Panc1 (cell line): ENCODE data around the gene SPRED2. TPM values are rescaled to one million over a fixed set of nuclear protein-coding genes. Genes with fewer than 3 reads are reported as not detected.
A peak's percentile ranks its signal among the peaks of the same experiment; 100 is the strongest.

ENCODE experiments used
- ATAC-seq: fragments of 200-7000 bp; cut with Tn5 transposase; 2 replicates; pipeline ENCODE4 v1.9.1; 2020; ENCODE audit warnings: mild to moderate bottlenecking, moderate library complexity
- BruUV-seq: library from RNA; stranded (reverse); fragments of 400-500 nt; replicated peaks from 2 replicates; lab custom pipeline; 2021; lab: Mats Ljungman, UMichigan
- CTCF ChIA-PET: fragments of 300-600 bp; sonication (Branson Sonifier 250); formaldehyde crosslinking; loops from one replicate; lab custom pipeline; 2022; ENCODE audit warnings: antibody characterized with exemption; lab: Charles Lee
- POLR2A ChIA-PET: fragments of 300-600 bp; sonication (Branson Sonifier 250); formaldehyde crosslinking; loops from one replicate; lab custom pipeline; 2022; ENCODE audit warnings: antibody characterized with exemption; lab: Charles Lee
- DNase-seq: peaks from one replicate; pipeline ENCODE4 v3.0.0-alpha.2; 2010; ENCODE audit warnings: low read depth, low spot score
- H3K27ac ChIP-seq: 2 replicates; pipeline ENCODE4 v1.5.1; 2011; ENCODE audit warnings: mild to moderate bottlenecking, low read length, inconsistent platforms
- H3K27me3 ChIP-seq: fragments of 200-500 bp; sonication (Bioruptor generic); 2 replicates; pipeline ENCODE4 v1.6.0; 2014; ENCODE audit warnings: low read length, inconsistent platforms; ENCODE audit not compliant: control insufficient read depth, insufficient read depth
- H3K36me3 ChIP-seq: fragments of 200-500 bp; sonication (Bioruptor generic); 2 replicates; pipeline ENCODE4 v1.5.1; 2014; ENCODE audit warnings: inconsistent platforms, mild to moderate bottlenecking, low read length, moderate library complexity; ENCODE audit not compliant: control insufficient read depth, insufficient read depth
- H3K4me1 ChIP-seq: 2 replicates; pipeline ENCODE4 v1.5.1; 2011; ENCODE audit warnings: inconsistent platforms, mild to moderate bottlenecking, low read length, moderate library complexity; ENCODE audit not compliant: control insufficient read depth, insufficient read depth
- H3K4me3 ChIP-seq, 2 experiments: 2 replicates each; pipeline ENCODE4 v1.5.1; 2011 to 2012; ENCODE audit warnings: low read depth in 2 of 2, low read length in 2 of 2, mild to moderate bottlenecking in 2 of 2, inconsistent platforms in 1 of 2, moderate library complexity in 1 of 2
- H3K9me3 ChIP-seq: fragments of 200-500 bp; sonication (Bioruptor generic); 2 replicates; pipeline ENCODE4 v1.5.1; 2014; ENCODE audit warnings: low read depth, mild to moderate bottlenecking, inconsistent platforms, low read length, moderate library complexity; ENCODE audit not compliant: control insufficient read depth, insufficient read depth
- POLR2AphosphoS5 ChIP-seq: IDR thresholded peaks from 2 replicates; pipeline ENCODE4 v1.6.1; 2012; ENCODE audit warnings: mild to moderate bottlenecking, low read depth, low read length, moderate library complexity
- SIN3A ChIP-seq: IDR thresholded peaks from 2 replicates; pipeline ENCODE4 v1.6.1; 2012; ENCODE audit warnings: low read depth, mild to moderate bottlenecking, low read length, moderate library complexity, borderline replicate concordance; ENCODE audit not compliant: insufficient read depth
- TCF7L2 ChIP-seq: IDR thresholded peaks from 2 replicates; pipeline ENCODE4 v1.6.1; 2011; ENCODE audit warnings: mild to moderate bottlenecking, low read depth, low read length, inconsistent platforms
- in situ Hi-C: cut with HindIII; loops from 2 replicates; pipeline ENCODE4 v1.10.0; 2016; ENCODE audit warnings: low sequenced_read_pairs, low pct_unique_long_range_greater_than_20kb
- intact Hi-C: fragments of 100-400 bp; cut with micrococcal nuclease; formaldehyde crosslinking; loops from one replicate; pipeline ENCODE4 v1.10.0; 2022; ENCODE audit not compliant: unreplicated experiment
- total RNA-seq: library from RNA; stranded (reverse); gene quantifications from one replicate; pipeline ENCODE4 v1.2.1, GENCODE V29; 2021; ENCODE audit not compliant: unreplicated experiment
- TF ChIP-seq, protein P1 (sequence below): fragments of 450-650 bp; IDR thresholded peaks from 2 replicates; pipeline ENCODE4 v1.5.1; 2017; ENCODE audit warnings: mild to moderate bottlenecking
- TF ChIP-seq, protein P2 (sequence below), 2 experiments: IDR thresholded peaks; 2 replicates each; pipeline ENCODE4 v1.6.1; 2011 to 2012; ENCODE audit warnings: low read depth in 2 of 2, control low read depth in 1 of 2, low read length in 1 of 2, mild to moderate bottlenecking in 1 of 2, moderate library complexity in 1 of 2; ENCODE audit not compliant: insufficient read depth in 1 of 2

The SPRED2 gene
- total RNA-seq, 1 experiment from 2014 or later = 60.1 TPM

DNA sequence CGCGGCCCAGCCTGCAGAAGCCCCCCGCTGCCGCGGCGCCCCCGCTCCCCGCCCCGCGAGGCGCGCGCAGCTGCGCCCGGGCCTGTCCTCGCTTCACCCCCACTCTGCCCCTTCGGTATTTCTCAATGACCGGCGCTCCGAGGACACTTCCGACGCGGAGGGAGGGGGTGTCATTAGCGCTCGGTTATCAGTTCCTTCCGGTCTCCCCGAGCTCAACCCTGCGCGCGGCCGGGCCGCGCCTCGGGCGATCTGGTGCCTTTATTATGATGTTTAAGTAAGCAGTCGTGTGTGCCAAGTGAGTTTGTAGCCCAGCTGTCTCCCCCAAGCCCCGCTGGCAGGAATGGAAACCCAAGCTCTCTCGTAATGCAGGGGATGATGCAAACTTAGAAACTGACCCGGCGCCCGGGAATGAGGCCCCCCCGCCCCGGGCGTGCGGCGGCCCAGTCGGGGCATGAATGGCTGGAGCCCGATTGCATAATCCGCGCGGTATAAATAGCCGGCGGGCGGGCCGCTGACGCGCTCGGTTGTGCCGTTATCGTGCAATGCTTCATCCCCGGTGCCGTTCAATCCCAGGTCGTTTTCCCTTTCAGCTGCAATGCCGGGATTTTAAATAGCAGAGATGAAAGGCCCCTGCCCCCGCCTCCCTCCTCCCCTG lies 3.9 kb upstream of the SPRED2 start:
- intact Hi-C loops = loop anchor here (5.0 kb wide), 1 partner anchor 116 kb away; no protein-coding TSS in a partner anchor
- H3K36me3 ChIP-seq = peaks cover 2% of the 10 kb centered on the region; the same call in 1 of the 2 replicates
- in situ Hi-C loops = no loop called here
- peak; percentile 67 for DNase-seq
- H3K4me1 ChIP-seq = peaks cover 25% of the 10 kb centered on the region
- no peaks in the 10 kb centered on the region for H3K27me3 ChIP-seq
- peak overlapping the region; percentile 90 for H3K27ac ChIP-seq
- CTCF ChIA-PET = no interaction called here
- H3K4me3 ChIP-seq = peak overlapping the region; percentile 74 to 93
- no TSS peak for BruUV-seq
- POLR2A ChIA-PET = interaction anchor here (0.6 kb wide), 1 partner anchor 114 kb away, joined by 12 read pairs; no protein-coding TSS in a partner anchor
- peak; percentile 57 for ATAC-seq
- TF ChIP-seq POLR2AphosphoS5 = 0 out of 2 replicates have a peak, but pooled peaks have one; percentile 29
- peak; percentile 87 for TF ChIP-seq TCF7L2
- TF ChIP-seq, protein P1, sequence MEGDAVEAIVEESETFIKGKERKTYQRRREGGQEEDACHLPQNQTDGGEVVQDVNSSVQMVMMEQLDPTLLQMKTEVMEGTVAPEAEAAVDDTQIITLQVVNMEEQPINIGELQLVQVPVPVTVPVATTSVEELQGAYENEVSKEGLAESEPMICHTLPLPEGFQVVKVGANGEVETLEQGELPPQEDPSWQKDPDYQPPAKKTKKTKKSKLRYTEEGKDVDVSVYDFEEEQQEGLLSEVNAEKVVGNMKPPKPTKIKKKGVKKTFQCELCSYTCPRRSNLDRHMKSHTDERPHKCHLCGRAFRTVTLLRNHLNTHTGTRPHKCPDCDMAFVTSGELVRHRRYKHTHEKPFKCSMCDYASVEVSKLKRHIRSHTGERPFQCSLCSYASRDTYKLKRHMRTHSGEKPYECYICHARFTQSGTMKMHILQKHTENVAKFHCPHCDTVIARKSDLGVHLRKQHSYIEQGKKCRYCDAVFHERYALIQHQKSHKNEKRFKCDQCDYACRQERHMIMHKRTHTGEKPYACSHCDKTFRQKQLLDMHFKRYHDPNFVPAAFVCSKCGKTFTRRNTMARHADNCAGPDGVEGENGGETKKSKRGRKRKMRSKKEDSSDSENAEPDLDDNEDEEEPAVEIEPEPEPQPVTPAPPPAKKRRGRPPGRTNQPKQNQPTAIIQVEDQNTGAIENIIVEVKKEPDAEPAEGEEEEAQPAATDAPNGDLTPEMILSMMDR = no peak
- H3K9me3 ChIP-seq = no peaks in the 10 kb centered on the region

DNA sequence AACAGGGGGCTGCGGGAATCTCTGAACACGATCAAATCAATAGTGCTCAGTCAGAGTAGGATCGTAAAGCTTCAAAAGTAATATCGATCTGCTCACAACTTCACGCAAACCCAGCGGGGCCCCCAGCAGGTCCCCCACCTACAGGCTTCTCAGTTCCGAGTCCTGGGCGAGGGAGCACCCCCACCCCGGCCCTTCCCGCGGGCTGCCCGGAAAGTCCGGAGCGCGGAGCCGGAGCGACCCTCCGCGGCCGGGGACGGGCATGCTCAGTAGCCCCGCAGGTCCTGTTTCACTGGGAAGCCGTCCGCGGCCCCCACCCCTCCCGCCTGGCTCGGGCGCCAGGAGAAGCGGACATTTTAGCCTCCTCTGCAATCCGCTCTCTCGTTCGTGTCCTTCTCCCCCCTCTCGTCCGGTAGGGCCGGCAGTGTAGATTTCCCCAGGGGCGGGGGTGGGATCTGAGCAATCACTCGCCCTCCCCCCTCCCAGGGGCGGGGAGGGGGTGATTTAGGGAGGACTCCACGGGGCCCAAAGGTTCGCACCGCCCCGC lies 3.3 kb upstream of the SPRED2 start:
- in situ Hi-C loops = no loop called here
- no peaks in the 10 kb centered on the region for H3K9me3 ChIP-seq
- DNase-seq = peak; percentile 51
- H3K27me3 ChIP-seq = no peaks in the 10 kb centered on the region
- ATAC-seq = peak; percentile 73
- ChIA-PET POLR2A (interaction anchor here (0.9 kb wide), 1 partner anchor 378 kb away, joined by 4 read pairs; no protein-coding TSS in a partner anchor), CTCF (interaction anchor here (0.7 kb wide), 1 partner anchor 96 kb away, joined by 3 read pairs; no protein-coding TSS in a partner anchor)
- BruUV-seq = no TSS peak
- peak overlapping the region; percentile 74 to 93 for H3K4me3 ChIP-seq
- intact Hi-C loops = loop anchor here (5.0 kb wide), 1 partner anchor 117 kb away; no protein-coding TSS in a partner anchor
- H3K36me3 ChIP-seq = peaks cover 2% of the 10 kb centered on the region; the same call in 1 of the 2 replicates
- peaks cover 25% of the 10 kb centered on the region for H3K4me1 ChIP-seq
- H3K27ac ChIP-seq = peak overlapping the region; percentile 90
- TF ChIP-seq TCF7L2 (no peak), SIN3A (peak; percentile 60; the same call in 1 of the 2 replicates), POLR2AphosphoS5 (peak; percentile 64)
- TF ChIP-seq, protein P1 = peak; percentile 39; the same call in 1 of the 2 replicates
- TF ChIP-seq, protein P2, sequence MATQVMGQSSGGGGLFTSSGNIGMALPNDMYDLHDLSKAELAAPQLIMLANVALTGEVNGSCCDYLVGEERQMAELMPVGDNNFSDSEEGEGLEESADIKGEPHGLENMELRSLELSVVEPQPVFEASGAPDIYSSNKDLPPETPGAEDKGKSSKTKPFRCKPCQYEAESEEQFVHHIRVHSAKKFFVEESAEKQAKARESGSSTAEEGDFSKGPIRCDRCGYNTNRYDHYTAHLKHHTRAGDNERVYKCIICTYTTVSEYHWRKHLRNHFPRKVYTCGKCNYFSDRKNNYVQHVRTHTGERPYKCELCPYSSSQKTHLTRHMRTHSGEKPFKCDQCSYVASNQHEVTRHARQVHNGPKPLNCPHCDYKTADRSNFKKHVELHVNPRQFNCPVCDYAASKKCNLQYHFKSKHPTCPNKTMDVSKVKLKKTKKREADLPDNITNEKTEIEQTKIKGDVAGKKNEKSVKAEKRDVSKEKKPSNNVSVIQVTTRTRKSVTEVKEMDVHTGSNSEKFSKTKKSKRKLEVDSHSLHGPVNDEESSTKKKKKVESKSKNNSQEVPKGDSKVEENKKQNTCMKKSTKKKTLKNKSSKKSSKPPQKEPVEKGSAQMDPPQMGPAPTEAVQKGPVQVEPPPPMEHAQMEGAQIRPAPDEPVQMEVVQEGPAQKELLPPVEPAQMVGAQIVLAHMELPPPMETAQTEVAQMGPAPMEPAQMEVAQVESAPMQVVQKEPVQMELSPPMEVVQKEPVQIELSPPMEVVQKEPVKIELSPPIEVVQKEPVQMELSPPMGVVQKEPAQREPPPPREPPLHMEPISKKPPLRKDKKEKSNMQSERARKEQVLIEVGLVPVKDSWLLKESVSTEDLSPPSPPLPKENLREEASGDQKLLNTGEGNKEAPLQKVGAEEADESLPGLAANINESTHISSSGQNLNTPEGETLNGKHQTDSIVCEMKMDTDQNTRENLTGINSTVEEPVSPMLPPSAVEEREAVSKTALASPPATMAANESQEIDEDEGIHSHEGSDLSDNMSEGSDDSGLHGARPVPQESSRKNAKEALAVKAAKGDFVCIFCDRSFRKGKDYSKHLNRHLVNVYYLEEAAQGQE (IDR thresholded peaks at IDR 0.05; ENCODE audit: insufficient read depth in 1 of 2, low read depth in 2 of 2, low read length in 1 of 2) = no peak
